Natural killer cell (primary cell): ENCODE data around the gene POLR2A. TPM values are rescaled to one million over a fixed set of nuclear protein-coding genes. Genes with fewer than 3 reads are reported as not detected.
A peak's percentile ranks its signal among the peaks of the same experiment; 100 is the strongest.
"Not testable (repeated sequence)": the region's sequence is repeated elsewhere in the genome, so short reads cannot be mapped to it uniquely, and the experiment has no call there.

Source experiments
- ATAC-seq, 3 donors: fragments of 150-1000 bp in 2 of 3; fragments of 200-7000 bp in 1 of 3; cut with Tn5 transposase; 1 replicate in 1 of 3; 2 replicates in 2 of 3; pipeline ENCODE4 v1.10.0; 2021; ENCODE audit warnings: mild to moderate bottlenecking in 2 of 3, moderate library complexity in 2 of 3
- DNase-seq, 2 donors: peaks; one replicate each; pipeline versions ENCODE4 v3.0.0 to v3.0.0-alpha.2; 2013 to 2021; ENCODE audit warnings: mixed read lengths in 1 of 2
- H3K27ac ChIP-seq: one replicate; pipeline ENCODE4 v1.5.1; 2013; ENCODE audit warnings: mild to moderate bottlenecking, low read length
- H3K27me3 ChIP-seq: one replicate; pipeline ENCODE4 v1.6.1; 2013; ENCODE audit warnings: low read length; ENCODE audit not compliant: control insufficient read depth, insufficient read depth
- H3K36me3 ChIP-seq: one replicate; pipeline ENCODE4 v1.6.1; 2013; ENCODE audit warnings: low read length; ENCODE audit not compliant: control insufficient read depth, insufficient read depth
- H3K4me1 ChIP-seq: one replicate; pipeline ENCODE4 v1.6.1; 2013; ENCODE audit warnings: low read length; ENCODE audit not compliant: control insufficient read depth, insufficient read depth
- H3K4me3 ChIP-seq: one replicate; pipeline ENCODE4 v1.5.1; 2013; ENCODE audit warnings: low read length
- H3K9me3 ChIP-seq: one replicate; pipeline ENCODE4 v1.6.1; 2013; ENCODE audit warnings: low read length; ENCODE audit not compliant: control insufficient read depth, insufficient read depth
- H3K27ac Mint-ChIP-seq, 2 donors: one replicate each; pipeline ENCODE4 v1.8.0; 2022; ENCODE audit warnings: mild to moderate bottlenecking in 2 of 2, mixed read lengths in 2 of 2, moderate library complexity in 1 of 2
- H3K27me3 Mint-ChIP-seq, 2 donors: one replicate each; pipeline ENCODE4 v1.8.0; 2022; ENCODE audit warnings: low read depth in 2 of 2, mixed read lengths in 2 of 2
- H3K36me3 Mint-ChIP-seq: one replicate; pipeline ENCODE4 v1.8.0; 2022; ENCODE audit warnings: mixed read lengths
- H3K4me1 Mint-ChIP-seq, 2 donors: one replicate each; pipeline ENCODE4 v1.8.0; 2022; ENCODE audit warnings: mixed read lengths in 2 of 2
- H3K4me3 Mint-ChIP-seq: one replicate; pipeline ENCODE4 v1.8.0; 2022; ENCODE audit warnings: mild to moderate bottlenecking, moderate library complexity, mixed read lengths
- H3K9me3 Mint-ChIP-seq, 2 donors: one replicate each; pipeline ENCODE4 v1.8.0; 2022; ENCODE audit warnings: mixed read lengths in 2 of 2
- WGBS: methylation state at CpG from one replicate; pipeline ENCODE4 v1.1.7; 2013; ENCODE audit warnings: missing lambda C conversion rate; ENCODE audit not compliant: insufficient coverage; 5-methylcytosine and 5-hydroxymethylcytosine counted together
- intact Hi-C: fragments of 100-400 bp; cut with micrococcal nuclease; formaldehyde crosslinking; loops from one replicate; pipeline ENCODE4 v1.14.2; 2022
- total RNA-seq, 4 donors: library from RNA; stranded (reverse); fragments of 120-200 nt in 1 of 4; gene quantifications; one replicate each; pipeline versions ENCODE4 v1.2.3 to v1.2.4, GENCODE V29; 2013 to 2022
- TF ChIP-seq, protein P1 (sequence below): fragments of 200-600 bp; IDR thresholded peaks from one replicate; pipeline ENCODE4 v1.8.0; 2022; ENCODE audit warnings: antibody characterized with exemption

Gene POLR2A
- total RNA-seq, 3 donors from 2014 or later (not counting 1 experiment from before 2014, with no cell fraction given): 515 to 879 (median 524) TPM

DNA sequence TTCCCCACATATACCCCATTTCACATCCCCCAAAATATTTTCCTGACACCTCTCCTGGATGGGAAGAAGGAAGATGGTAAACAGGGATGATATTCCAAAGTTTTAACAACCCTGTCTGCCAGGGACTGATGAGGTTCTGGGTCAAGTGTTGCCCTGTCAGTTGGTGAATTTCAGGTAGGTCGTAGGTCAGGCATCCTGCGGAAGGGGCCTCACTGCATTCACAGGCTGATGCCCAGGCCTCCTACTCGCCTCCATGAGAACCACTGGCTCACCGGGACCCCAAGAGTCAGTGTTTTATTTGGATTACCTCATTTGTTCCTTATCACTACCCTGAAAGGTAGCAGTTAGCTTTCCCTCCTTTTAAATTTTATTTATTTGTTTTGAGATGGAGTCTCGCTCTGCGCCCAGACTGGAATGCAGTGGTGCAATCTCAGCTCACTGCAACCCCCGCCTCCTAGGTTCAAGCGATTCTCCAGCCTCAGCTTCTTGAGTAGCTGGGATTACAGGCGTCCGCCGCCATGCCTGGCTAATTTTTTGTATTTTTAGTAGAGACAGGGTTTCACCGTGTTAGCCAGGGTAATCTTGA, 15.3 kb upstream of the POLR2A start:
- H3K4me3 ChIP-seq: no peak overlapping the region
- Mint-ChIP-seq H3K27ac (peak overlapping the region; percentile 18 to 33), H3K4me1 (peaks cover 17 to 36% of the 10 kb centered on the region in 2 donors), H3K9me3 (no peaks in the 10 kb centered on the region), H3K4me3 (no peak overlapping the region), H3K27me3 (no peaks in the 10 kb centered on the region), H3K36me3 (no peaks in the 10 kb centered on the region)
- ATAC-seq (no peak), DNase-seq (no peak)
- H3K4me1 ChIP-seq: peaks cover 26% of the 10 kb centered on the region
- H3K36me3 ChIP-seq: peaks cover 16% of the 10 kb centered on the region
- H3K9me3 ChIP-seq: no peaks in the 10 kb centered on the region
- intact Hi-C loops: no loop called here
- 90% methylated on average over 12 of the region's 12 CpGs for WGBS
- TF ChIP-seq, protein P1, sequence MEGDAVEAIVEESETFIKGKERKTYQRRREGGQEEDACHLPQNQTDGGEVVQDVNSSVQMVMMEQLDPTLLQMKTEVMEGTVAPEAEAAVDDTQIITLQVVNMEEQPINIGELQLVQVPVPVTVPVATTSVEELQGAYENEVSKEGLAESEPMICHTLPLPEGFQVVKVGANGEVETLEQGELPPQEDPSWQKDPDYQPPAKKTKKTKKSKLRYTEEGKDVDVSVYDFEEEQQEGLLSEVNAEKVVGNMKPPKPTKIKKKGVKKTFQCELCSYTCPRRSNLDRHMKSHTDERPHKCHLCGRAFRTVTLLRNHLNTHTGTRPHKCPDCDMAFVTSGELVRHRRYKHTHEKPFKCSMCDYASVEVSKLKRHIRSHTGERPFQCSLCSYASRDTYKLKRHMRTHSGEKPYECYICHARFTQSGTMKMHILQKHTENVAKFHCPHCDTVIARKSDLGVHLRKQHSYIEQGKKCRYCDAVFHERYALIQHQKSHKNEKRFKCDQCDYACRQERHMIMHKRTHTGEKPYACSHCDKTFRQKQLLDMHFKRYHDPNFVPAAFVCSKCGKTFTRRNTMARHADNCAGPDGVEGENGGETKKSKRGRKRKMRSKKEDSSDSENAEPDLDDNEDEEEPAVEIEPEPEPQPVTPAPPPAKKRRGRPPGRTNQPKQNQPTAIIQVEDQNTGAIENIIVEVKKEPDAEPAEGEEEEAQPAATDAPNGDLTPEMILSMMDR: no peak
- H3K27me3 ChIP-seq: no peaks in the 10 kb centered on the region
- H3K27ac ChIP-seq: no peak overlapping the region

DNA sequence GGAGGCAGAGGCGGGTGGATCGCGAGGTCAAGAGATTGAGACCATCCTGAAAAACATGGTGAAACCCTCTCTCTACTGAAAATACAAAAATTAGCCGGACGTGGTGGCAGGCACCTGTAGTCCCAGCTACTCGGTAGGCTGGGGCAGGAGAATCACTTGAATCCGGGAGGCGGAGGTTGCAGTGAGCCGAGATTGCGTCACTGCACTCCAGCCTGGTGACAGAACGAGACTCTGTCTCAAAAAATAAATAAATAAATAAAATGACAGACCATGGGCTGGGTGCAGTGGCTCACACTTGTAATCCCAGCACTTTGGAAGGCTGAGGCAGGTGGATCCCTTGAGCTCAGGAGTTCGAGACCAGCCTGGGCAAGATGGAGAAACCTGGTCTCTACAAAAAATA, 14.3 kb upstream of the POLR2A start:
- peaks cover 17 to 36% of the 10 kb centered on the region in 2 donors for H3K4me1 Mint-ChIP-seq
- intact Hi-C loops, H3K27me3 ChIP-seq, H3K9me3 ChIP-seq, H3K27me3 Mint-ChIP-seq, H3K9me3 Mint-ChIP-seq, H3K36me3 Mint-ChIP-seq, H3K27ac ChIP-seq, H3K4me3 ChIP-seq, H3K4me3 Mint-ChIP-seq, ATAC-seq, DNase-seq, H3K27ac Mint-ChIP-seq: not testable (repeated sequence)
- 98% methylated on average over 12 of the region's 12 CpGs for WGBS
- H3K4me1 ChIP-seq: peaks cover 26% of the 10 kb centered on the region
- H3K36me3 ChIP-seq: peaks cover 13% of the 10 kb centered on the region

DNA sequence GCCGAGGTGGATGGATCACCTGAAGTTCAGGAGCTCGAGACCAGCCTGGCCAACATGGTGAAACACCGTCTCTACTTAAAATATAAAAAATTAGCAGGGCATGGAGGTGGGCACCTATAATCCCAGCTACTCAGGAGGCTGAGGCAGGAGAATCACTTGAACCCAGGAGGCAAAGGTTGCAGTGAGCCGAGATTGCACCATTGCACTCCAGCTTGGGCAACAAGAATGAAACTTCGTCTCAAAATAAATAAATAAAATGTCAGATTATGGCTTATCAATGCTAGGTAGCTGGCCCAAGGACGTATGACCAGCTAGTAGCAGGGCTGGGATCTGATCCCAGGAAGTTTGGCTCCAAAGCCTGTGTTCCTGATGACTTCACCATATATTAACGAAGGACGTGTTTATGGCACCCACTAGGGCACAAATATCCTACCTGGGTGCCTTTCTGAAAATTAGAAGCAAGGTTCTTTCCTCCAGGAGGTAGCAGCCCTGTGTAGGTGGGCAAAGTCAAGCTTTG, 13.7 kb upstream of the POLR2A start:
- H3K27me3 ChIP-seq, ATAC-seq, H3K27ac Mint-ChIP-seq, H3K4me3 Mint-ChIP-seq, H3K9me3 Mint-ChIP-seq, H3K9me3 ChIP-seq, H3K27ac ChIP-seq, H3K36me3 Mint-ChIP-seq, intact Hi-C loops, H3K27me3 Mint-ChIP-seq, H3K4me3 ChIP-seq, DNase-seq: not testable (repeated sequence)
- Histone ChIP-seq H3K4me1 (peaks cover 33% of the 10 kb centered on the region), H3K36me3 (peaks cover 12% of the 10 kb centered on the region)
- peaks cover 21 to 41% of the 10 kb centered on the region in 2 donors for H3K4me1 Mint-ChIP-seq
- WGBS: 96% methylated on average over 8 of the region's 8 CpGs

DNA sequence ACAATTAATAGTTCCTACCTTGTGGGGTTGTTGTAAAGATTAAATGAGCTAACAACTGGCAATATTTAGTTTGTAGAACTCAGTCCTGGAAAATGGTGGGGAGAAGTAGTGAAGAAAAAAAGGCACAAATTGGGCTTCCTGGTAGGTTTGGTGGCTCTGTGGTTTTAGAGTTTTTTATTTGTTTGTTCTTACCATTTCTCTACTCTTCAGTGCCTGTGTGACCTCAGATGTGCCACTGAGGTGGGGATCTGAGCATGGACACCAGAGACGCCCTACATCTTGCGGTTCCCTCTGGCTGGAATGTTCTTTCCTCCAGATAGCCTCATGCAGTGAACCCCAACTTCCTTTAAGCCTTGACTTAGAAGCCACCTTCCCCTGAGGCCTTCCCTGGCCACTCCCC, 12.4 kb upstream of the POLR2A start:
- peaks cover under 1% of the 10 kb centered on the region for H3K36me3 ChIP-seq
- no peaks in the 10 kb centered on the region for H3K36me3 Mint-ChIP-seq
- no peaks in the 10 kb centered on the region for H3K9me3 Mint-ChIP-seq
- H3K4me3 Mint-ChIP-seq: peak overlapping the region; percentile 2
- TF ChIP-seq, protein P1: no peak
- H3K9me3 ChIP-seq: no peaks in the 10 kb centered on the region
- ATAC-seq (no peak), DNase-seq (no peak)
- H3K4me1 ChIP-seq: peaks cover 40% of the 10 kb centered on the region
- H3K27ac ChIP-seq: peak overlapping the region; percentile 44
- H3K27ac Mint-ChIP-seq: peak overlapping the region; percentile 73 to 76
- intact Hi-C loops: no loop called here
- WGBS: 35% methylated on average over 2 of the region's 2 CpGs
- peaks cover 31 to 46% of the 10 kb centered on the region in 2 donors for H3K4me1 Mint-ChIP-seq
- H3K27me3 Mint-ChIP-seq: no peaks in the 10 kb centered on the region
- no peak overlapping the region for H3K4me3 ChIP-seq
- H3K27me3 ChIP-seq: no peaks in the 10 kb centered on the region

DNA sequence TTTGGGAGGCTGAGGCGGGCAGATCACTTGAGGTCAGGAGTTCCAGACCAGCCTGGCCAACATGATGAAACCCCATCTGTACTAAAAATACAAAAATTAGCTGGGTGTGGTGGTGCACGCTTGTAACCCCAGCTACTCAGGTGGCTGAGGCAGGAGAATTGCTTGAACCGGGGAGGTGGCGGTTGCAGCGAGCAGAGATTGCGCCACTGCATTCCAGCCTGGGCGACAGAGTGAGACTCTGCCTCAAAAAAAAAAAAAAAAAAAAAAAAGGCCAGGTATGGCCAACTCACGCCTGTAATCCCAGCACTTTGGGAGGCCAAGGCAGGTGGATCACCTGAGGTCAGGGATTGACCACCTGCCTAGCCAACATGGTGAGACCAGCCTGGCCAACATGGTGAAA, 9.4 kb upstream of the POLR2A start:
- ATAC-seq, H3K9me3 ChIP-seq, H3K4me3 Mint-ChIP-seq, H3K4me3 ChIP-seq, H3K27me3 ChIP-seq, H3K27ac ChIP-seq, DNase-seq, H3K9me3 Mint-ChIP-seq, H3K36me3 Mint-ChIP-seq, intact Hi-C loops, H3K36me3 ChIP-seq, H3K27me3 Mint-ChIP-seq: not testable (repeated sequence)
- Mint-ChIP-seq H3K27ac (peak overlapping the region; percentile 98 to 100), H3K4me1 (peaks cover 47 to 53% of the 10 kb centered on the region in 2 donors)
- 96% methylated on average over 8 of the region's 8 CpGs for WGBS
- H3K4me1 ChIP-seq: peaks cover 54% of the 10 kb centered on the region
